Mucosa of descending colon (tissue), 3 donors: ENCODE data around the gene MLF2. TPM values are rescaled to one million over a fixed set of nuclear protein-coding genes. Genes with fewer than 3 reads are reported as not detected.

ENCODE experiments used
- ATAC-seq: fragments of 200-7000 bp; cut with Tn5 transposase; one replicate; pipeline ENCODE4 v1.9.1; 2020; ENCODE audit warnings: mild to moderate bottlenecking, moderate library complexity
- DNase-seq, 3 donors: peaks; one replicate each; pipeline ENCODE4 v3.0.0-alpha.2; 2020
- H3K36me3 ChIP-seq: fragments of 200-600 bp; one replicate; pipeline ENCODE4 v1.8.0; 2021; ENCODE audit warnings: low read depth, mild to moderate bottlenecking
- H3K4me1 ChIP-seq: fragments of 200-600 bp; one replicate; pipeline ENCODE4 v1.8.0; 2021; ENCODE audit warnings: low read depth, mild to moderate bottlenecking
- H3K4me3 ChIP-seq: fragments of 200-600 bp; one replicate; pipeline ENCODE4 v1.8.0; 2021; ENCODE audit warnings: mild to moderate bottlenecking
- H3K9me3 ChIP-seq: fragments of 200-600 bp; one replicate; pipeline ENCODE4 v1.8.0; 2021; ENCODE audit warnings: mild to moderate bottlenecking
- CTCF ChIP-seq: fragments of 200-600 bp; IDR thresholded peaks from one replicate; pipeline ENCODE4 v1.8.0; 2022; ENCODE audit warnings: antibody characterized with exemption, mild to moderate bottlenecking
- intact Hi-C, 2 donors: fragments of 100-400 bp; cut with DNase I in 1 of 2; cut with micrococcal nuclease in 1 of 2; formaldehyde crosslinking; loops; one replicate each; pipeline versions ENCODE4 v1.11.0 to v1.11.1; 2022; cut with DNase I, micrococcal nuclease
- total RNA-seq, 3 donors: library from RNA; stranded (reverse); fragmentation: NEBNext Ultra II Directional in 2 of 3; extraction: Animal tissue kit (Norgen Biotek cat#: 25700) in 2 of 3; gene quantifications; one replicate each; pipeline versions ENCODE4 v1.2.1 to v1.2.4, GENCODE V29; 2021 to 2023
- donor health status: DM: no; HTN: no; CAD: no; lungs with moderate emphysema.
- donor health status: DM: no; HTN: no; CAD: no.
- donor health status: DM: no; HTN: yes; CAD: no.

Gene MLF2
- total RNA-seq, 3 donors from 2014 or later, result 136 to 177 (median 149) TPM

GRCh38 chr12:6765048-6765633 lies 12.2 kb upstream of the MLF2 start:
- TF ChIP-seq CTCF, result no peak
- ATAC-seq, result no peak
- intact Hi-C loops, result no loop called here
- Histone ChIP-seq H3K4me3 (no peak overlapping the region), H3K4me1 (peaks cover 34% of the 10 kb centered on the region), H3K9me3 (no peaks in the 10 kb centered on the region), H3K36me3 (no peaks in the 10 kb centered on the region)
- DNase-seq, result no peak

GRCh38 chr12:6764011-6764828 lies 11.3 kb upstream of the MLF2 start:
- no peaks in the 10 kb centered on the region for H3K36me3 ChIP-seq
- DNase-seq (peak; percentile 83 to 92 (median 86)), ATAC-seq (peak; percentile 80)
- H3K9me3 ChIP-seq, result no peaks in the 10 kb centered on the region
- H3K4me1 ChIP-seq, result peaks cover 34% of the 10 kb centered on the region
- H3K4me3 ChIP-seq, result no peak overlapping the region
- intact Hi-C loops, result no loop called here
- TF ChIP-seq CTCF, result no peak

GRCh38 chr12:6763380-6763779 lies 10.4 kb upstream of the MLF2 start:
- Histone ChIP-seq H3K9me3 (no peaks in the 10 kb centered on the region), H3K4me3 (no peak overlapping the region), H3K4me1 (peaks cover 30% of the 10 kb centered on the region), H3K36me3 (no peaks in the 10 kb centered on the region)
- ATAC-seq (no peak), DNase-seq (no peak)
- TF ChIP-seq CTCF, result no peak
- intact Hi-C loops, result no loop called here

- intact Hi-C loops, result no loop called here
These were observed 6.8 kb upstream of the MLF2 start for GRCh38 chr12:6759741-6760140.

GRCh38 chr12:6758506-6759095 lies 5.7 kb upstream of the MLF2 start:
- ATAC-seq (no peak), DNase-seq (no peak)
- no peak for TF ChIP-seq CTCF
- intact Hi-C loops, result no loop called here
- Histone ChIP-seq H3K4me1 (peaks cover 3% of the 10 kb centered on the region), H3K4me3 (no peak overlapping the region), H3K9me3 (no peaks in the 10 kb centered on the region), H3K36me3 (no peaks in the 10 kb centered on the region)

More at GRCh38 chr12:6759741-6760140, 6.8 kb upstream of the MLF2 start:
- DNase-seq (no peak), ATAC-seq (no peak)
- TF ChIP-seq CTCF, result no peak
- no peak overlapping the region for H3K4me3 ChIP-seq
- no peaks in the 10 kb centered on the region for H3K9me3 ChIP-seq
- peaks cover 8% of the 10 kb centered on the region for H3K4me1 ChIP-seq
- no peaks in the 10 kb centered on the region for H3K36me3 ChIP-seq
